Erythroblast (primary cell): ENCODE measurements around the gene MCM7.

Experiments
- GATA1 ChIP-seq: IDR thresholded peaks from 2 replicates; pipeline ENCODE4 v1.6.1; 2011; ENCODE audit warnings: low read depth, mild to moderate bottlenecking, control low read depth, low read length, moderate library complexity
- POLR2A ChIP-seq: IDR thresholded peaks from 2 replicates; pipeline ENCODE4 v1.6.1; 2011; ENCODE audit warnings: mild to moderate bottlenecking, low read length

GRCh38 chr7:100087055-100087750, 14.0 kb downstream of the MCM7 start:
- TF ChIP-seq POLR2A (no peak), GATA1 (no peak)
